D341Med (cell line): ENCODE measurements around the gene ACVR1B.

Experiments
- DNase-seq: peaks from one replicate; pipeline ENCODE4 v3.0.0; 2012; ENCODE audit warnings: low spot score

The ACVR1B gene

GRCh38 chr12:51917041-51917590 is 34.4 kb upstream of the ACVR1B start:
- DNase-seq: no peak

GRCh38 chr12:51917746-51918453 is 33.6 kb upstream of the ACVR1B start:
- DNase-seq: no peak

- DNase-seq: no peak
These were observed 31.5 kb upstream of the ACVR1B start for GRCh38 chr12:51920046-51920445.

- DNase-seq: peak; percentile 38
These were observed 30.3 kb upstream of the ACVR1B start for GRCh38 chr12:51921017-51921725.

GRCh38 chr12:51922146-51922545 is 29.4 kb upstream of the ACVR1B start:
- DNase-seq: no peak

- no peak for DNase-seq
These were observed 28.6 kb upstream of the ACVR1B start for GRCh38 chr12:51922762-51923505.

- peak; percentile 87 for DNase-seq
These were observed 27.8 kb upstream of the ACVR1B start for GRCh38 chr12:51923506-51924365.

GRCh38 chr12:51924551-51925319 is 26.8 kb upstream of the ACVR1B start:
- DNase-seq: no peak

- DNase-seq: no peak
These were observed 26.0 kb upstream of the ACVR1B start for GRCh38 chr12:51925346-51926063.

GRCh38 chr12:51926064-51926632 is 25.4 kb upstream of the ACVR1B start:
- DNase-seq: no peak

GRCh38 chr12:51926718-51927117 is 24.8 kb upstream of the ACVR1B start:
- peak; percentile 70 for DNase-seq

- no peak for DNase-seq
These were observed 19.1 kb upstream of the ACVR1B start for GRCh38 chr12:51932218-51933076.

- no peak for DNase-seq
These were observed 17.4 kb upstream of the ACVR1B start for GRCh38 chr12:51934080-51934479.

GRCh38 chr12:51937926-51938325 is 13.6 kb upstream of the ACVR1B start:
- no peak for DNase-seq

- no peak for DNase-seq
These were observed 12.8 kb upstream of the ACVR1B start for GRCh38 chr12:51938726-51939125.

GRCh38 chr12:51941011-51941581 is 10.4 kb upstream of the ACVR1B start:
- peak; percentile 88 for DNase-seq

- DNase-seq: no peak
These were observed 9.9 kb upstream of the ACVR1B start for GRCh38 chr12:51941604-51942003.

- no peak for DNase-seq
These were observed 9.4 kb upstream of the ACVR1B start for GRCh38 chr12:51942056-51942455.
